ENCODE results near the gene NETO1.

DNA sequence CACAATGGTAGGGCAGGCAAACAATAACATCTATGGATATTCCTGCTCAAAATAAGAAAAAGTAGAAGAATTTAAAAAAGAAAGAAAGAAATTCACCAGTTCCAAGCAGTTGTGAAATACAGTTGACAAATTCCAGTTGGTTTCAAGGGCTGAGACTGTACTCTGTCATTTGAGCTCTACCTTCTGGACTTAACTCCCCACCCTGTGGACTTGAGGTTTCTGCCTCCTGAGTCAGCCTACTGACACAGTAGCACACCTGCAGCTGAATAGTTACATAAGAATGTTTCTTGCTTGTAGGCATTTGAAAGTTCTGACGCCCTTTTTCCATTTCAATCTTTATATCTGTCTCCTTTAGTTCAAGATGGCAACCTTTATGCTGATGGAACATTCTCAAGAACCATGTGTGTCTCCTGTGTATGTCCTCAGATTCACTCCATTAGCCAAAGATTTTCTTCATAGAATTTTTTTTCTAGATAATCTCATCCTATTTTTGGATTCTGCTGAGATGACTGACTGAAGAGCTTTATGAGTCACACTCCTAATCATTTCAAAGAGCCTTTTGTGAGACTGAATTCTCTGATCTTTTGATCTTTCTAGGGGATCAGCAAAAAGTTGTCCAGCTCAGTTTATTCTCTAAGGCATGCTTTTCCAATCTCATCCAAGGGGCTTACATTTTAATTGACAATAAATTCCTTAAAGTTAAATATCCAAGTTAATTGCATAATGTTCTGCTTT, 19.1 kb downstream of the NETO1 start:
- TF ChIP-seq, protein P1, sequence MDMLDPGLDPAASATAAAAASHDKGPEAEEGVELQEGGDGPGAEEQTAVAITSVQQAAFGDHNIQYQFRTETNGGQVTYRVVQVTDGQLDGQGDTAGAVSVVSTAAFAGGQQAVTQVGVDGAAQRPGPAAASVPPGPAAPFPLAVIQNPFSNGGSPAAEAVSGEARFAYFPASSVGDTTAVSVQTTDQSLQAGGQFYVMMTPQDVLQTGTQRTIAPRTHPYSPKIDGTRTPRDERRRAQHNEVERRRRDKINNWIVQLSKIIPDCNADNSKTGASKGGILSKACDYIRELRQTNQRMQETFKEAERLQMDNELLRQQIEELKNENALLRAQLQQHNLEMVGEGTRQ (IDR thresholded peaks at IDR 0.05; ENCODE audit: low read depth, low read length), result no peak
- TF ChIP-seq, protein P2, sequence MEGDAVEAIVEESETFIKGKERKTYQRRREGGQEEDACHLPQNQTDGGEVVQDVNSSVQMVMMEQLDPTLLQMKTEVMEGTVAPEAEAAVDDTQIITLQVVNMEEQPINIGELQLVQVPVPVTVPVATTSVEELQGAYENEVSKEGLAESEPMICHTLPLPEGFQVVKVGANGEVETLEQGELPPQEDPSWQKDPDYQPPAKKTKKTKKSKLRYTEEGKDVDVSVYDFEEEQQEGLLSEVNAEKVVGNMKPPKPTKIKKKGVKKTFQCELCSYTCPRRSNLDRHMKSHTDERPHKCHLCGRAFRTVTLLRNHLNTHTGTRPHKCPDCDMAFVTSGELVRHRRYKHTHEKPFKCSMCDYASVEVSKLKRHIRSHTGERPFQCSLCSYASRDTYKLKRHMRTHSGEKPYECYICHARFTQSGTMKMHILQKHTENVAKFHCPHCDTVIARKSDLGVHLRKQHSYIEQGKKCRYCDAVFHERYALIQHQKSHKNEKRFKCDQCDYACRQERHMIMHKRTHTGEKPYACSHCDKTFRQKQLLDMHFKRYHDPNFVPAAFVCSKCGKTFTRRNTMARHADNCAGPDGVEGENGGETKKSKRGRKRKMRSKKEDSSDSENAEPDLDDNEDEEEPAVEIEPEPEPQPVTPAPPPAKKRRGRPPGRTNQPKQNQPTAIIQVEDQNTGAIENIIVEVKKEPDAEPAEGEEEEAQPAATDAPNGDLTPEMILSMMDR (conservative IDR thresholded peaks at IDR 0.05; ENCODE audit: low read depth, low read length), result no peak
- TF ChIP-seq POLR2A (IDR thresholded peaks at IDR 0.05; ENCODE audit: low read depth, low read length) (no peak), RFX5 (IDR thresholded peaks at IDR 0.05; ENCODE audit: low read depth, low read length) (no peak), FOS (IDR thresholded peaks at IDR 0.05; ENCODE audit: low read depth, low read length) (no peak)
